ENCODE measurements around the gene SGMS1. TPM values are rescaled to one million over a fixed set of nuclear protein-coding genes. Genes with fewer than 3 reads are reported as not detected.

The SGMS1 gene
- total RNA-seq, 1 donor from 2014 or later = 9.2 TPM

DNA sequence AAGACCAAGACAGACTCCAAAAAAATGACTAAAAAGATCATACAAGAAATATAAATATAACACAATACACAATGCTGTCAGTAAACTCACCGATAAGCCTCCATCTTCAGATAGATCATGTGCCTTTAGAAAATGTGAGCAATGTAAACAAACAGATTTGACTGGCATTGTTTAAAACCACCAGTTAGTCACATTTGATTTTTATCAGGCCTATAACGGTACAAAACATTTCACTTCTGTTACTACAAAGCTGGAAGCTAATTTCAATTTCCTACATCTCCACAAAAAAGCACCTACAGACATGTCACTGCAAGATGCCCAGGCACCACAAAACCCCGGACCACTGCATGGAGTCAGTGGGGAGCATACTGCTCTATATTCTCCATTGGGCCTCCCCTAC, 18.9 kb downstream of the SGMS1 start:
- Histone ChIP-seq H3K9ac (no peak overlapping the region), H3F3A (ENCODE audit: low read depth) (no peaks in the 10 kb centered on the region), H3K79me2 (ENCODE audit: low read depth) (peaks cover 12% of the 10 kb centered on the region), H3K4me3 (no peak overlapping the region), H2AFZ (replicated peaks) (no peak overlapping the region), H3K4me1 (no peaks in the 10 kb centered on the region), H3K9me3 (ENCODE audit: low read depth) (no peaks in the 10 kb centered on the region), H4K20me1 (ENCODE audit: low read depth) (no peaks in the 10 kb centered on the region), H3K36me3 (no peaks in the 10 kb centered on the region), H3K4me2 (no peak overlapping the region), H3K27me3 (no peaks in the 10 kb centered on the region), H3K27ac (no peak overlapping the region)
- Mint-ChIP-seq H3K4me1 (peaks cover 2% of the 10 kb centered on the region), H3K4me3 (no peak overlapping the region), H3K36me3 (no peaks in the 10 kb centered on the region), H3K9me3 (no peaks in the 10 kb centered on the region), H3K27me3 (ENCODE audit: insufficient read depth, low read depth) (peaks cover 2% of the 10 kb centered on the region), H3K27ac (no peak overlapping the region)
- no peak for DNase-seq (ENCODE audit: low spot score)
- TF ChIP-seq EZH2 (IDR thresholded peaks at IDR 0.05) = no peak
- TF ChIP-seq, protein P1, sequence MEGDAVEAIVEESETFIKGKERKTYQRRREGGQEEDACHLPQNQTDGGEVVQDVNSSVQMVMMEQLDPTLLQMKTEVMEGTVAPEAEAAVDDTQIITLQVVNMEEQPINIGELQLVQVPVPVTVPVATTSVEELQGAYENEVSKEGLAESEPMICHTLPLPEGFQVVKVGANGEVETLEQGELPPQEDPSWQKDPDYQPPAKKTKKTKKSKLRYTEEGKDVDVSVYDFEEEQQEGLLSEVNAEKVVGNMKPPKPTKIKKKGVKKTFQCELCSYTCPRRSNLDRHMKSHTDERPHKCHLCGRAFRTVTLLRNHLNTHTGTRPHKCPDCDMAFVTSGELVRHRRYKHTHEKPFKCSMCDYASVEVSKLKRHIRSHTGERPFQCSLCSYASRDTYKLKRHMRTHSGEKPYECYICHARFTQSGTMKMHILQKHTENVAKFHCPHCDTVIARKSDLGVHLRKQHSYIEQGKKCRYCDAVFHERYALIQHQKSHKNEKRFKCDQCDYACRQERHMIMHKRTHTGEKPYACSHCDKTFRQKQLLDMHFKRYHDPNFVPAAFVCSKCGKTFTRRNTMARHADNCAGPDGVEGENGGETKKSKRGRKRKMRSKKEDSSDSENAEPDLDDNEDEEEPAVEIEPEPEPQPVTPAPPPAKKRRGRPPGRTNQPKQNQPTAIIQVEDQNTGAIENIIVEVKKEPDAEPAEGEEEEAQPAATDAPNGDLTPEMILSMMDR (IDR thresholded peaks at IDR 0.05) = no peak
- no peak for TF ChIP-seq EZH2phosphoT487 (IDR thresholded peaks at IDR 0.05)

DNA sequence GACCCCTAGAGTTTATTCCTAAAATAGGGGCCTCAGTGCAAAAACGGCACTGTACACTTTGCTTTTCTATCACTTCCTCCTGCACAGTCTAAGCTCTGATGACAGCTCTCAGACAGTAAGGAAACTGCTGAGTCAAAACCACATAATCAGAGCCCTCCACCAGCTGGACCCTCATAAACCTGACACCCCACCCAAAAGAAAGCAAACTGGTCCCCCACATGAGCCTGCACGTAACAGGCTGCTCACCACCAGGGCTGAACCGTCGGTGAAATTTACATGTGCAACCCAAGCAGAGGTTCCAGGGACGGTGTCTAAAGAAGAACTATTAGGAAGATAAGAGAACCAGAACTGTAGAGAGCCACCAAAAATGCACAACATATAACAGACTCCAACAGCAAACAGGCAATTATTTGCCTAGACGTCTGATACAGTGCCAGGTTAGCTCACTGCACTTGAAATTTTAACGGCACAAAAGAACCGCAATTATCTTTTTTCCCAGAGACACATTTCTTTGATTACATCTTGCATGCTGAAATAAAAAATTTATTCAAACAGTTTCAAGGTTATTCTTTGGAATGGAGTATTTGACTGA, 19.6 kb downstream of the SGMS1 start:
- no peak for DNase-seq (ENCODE audit: low spot score)
- H3F3A ChIP-seq (ENCODE audit: low read depth) = no peaks in the 10 kb centered on the region
- no peak overlapping the region for H3K4me2 ChIP-seq
- H3K9me3 ChIP-seq (ENCODE audit: low read depth) = no peaks in the 10 kb centered on the region
- no peak overlapping the region for H3K27ac Mint-ChIP-seq
- no peaks in the 10 kb centered on the region for H3K27me3 ChIP-seq
- H4K20me1 ChIP-seq (ENCODE audit: low read depth) = no peaks in the 10 kb centered on the region
- no peak overlapping the region for H3K4me3 Mint-ChIP-seq
- no peak overlapping the region for H3K27ac ChIP-seq
- H3K79me2 ChIP-seq (ENCODE audit: low read depth) = peaks cover 6% of the 10 kb centered on the region
- no peaks in the 10 kb centered on the region for H3K36me3 ChIP-seq
- no peak overlapping the region for H3K4me3 ChIP-seq
- no peaks in the 10 kb centered on the region for H3K9me3 Mint-ChIP-seq
- H2AFZ ChIP-seq (replicated peaks) = no peak overlapping the region
- TF ChIP-seq EZH2 (IDR thresholded peaks at IDR 0.05) (no peak), EZH2phosphoT487 (IDR thresholded peaks at IDR 0.05) (no peak)
- TF ChIP-seq, protein P1 (IDR thresholded peaks at IDR 0.05) = no peak
- no peaks in the 10 kb centered on the region for H3K4me1 ChIP-seq
- H3K9ac ChIP-seq = no peak overlapping the region
- no peaks in the 10 kb centered on the region for H3K36me3 Mint-ChIP-seq
- H3K4me1 Mint-ChIP-seq = peaks cover 2% of the 10 kb centered on the region
- no peaks in the 10 kb centered on the region for H3K27me3 Mint-ChIP-seq (ENCODE audit: insufficient read depth, low read depth)

DNA sequence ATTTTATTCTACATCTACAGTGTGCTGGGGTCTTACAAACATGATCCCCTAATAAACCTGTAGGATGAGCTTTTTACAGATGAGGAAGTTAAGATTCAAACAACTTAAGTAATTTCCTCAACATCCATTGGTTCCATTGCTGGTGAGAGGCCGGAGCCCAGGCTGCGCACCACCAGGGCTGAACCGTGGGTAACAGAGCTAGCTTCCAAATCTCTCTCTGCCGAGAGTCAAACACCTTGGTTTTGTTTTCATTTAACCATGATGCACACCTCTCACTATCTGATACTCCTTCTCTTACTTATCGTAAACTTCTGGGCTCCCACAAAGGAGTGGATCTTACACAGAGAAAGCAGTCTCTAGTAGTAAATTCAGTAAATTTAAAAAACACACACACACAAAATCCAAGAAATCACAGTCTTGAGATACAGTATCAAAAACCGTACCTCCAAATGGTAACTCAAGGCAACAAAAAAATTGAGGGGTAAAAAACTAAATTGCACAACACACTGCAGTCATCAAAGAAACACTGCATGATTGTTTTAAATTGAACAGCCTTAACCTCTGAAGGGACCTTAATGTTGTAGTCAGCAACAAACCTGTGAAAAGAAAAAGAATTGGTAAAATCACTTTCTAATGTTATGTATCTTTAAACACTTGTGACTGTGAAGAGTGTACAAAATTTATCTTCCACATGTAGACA, 20.5 kb downstream of the SGMS1 start:
- Histone ChIP-seq H2AFZ (replicated peaks) (no peak overlapping the region), H3K4me3 (no peak overlapping the region), H3K4me1 (no peaks in the 10 kb centered on the region), H3F3A (ENCODE audit: low read depth) (no peaks in the 10 kb centered on the region), H4K20me1 (ENCODE audit: low read depth) (no peaks in the 10 kb centered on the region), H3K79me2 (ENCODE audit: low read depth) (no peaks in the 10 kb centered on the region), H3K27ac (no peak overlapping the region), H3K4me2 (no peak overlapping the region), H3K9me3 (ENCODE audit: low read depth) (no peaks in the 10 kb centered on the region), H3K36me3 (no peaks in the 10 kb centered on the region), H3K27me3 (no peaks in the 10 kb centered on the region), H3K9ac (no peak overlapping the region)
- Mint-ChIP-seq H3K27me3 (ENCODE audit: insufficient read depth, low read depth) (no peaks in the 10 kb centered on the region), H3K36me3 (no peaks in the 10 kb centered on the region), H3K27ac (no peak overlapping the region), H3K4me1 (peaks cover 2% of the 10 kb centered on the region), H3K4me3 (no peak overlapping the region), H3K9me3 (no peaks in the 10 kb centered on the region)
- TF ChIP-seq EZH2 (IDR thresholded peaks at IDR 0.05) (no peak), EZH2phosphoT487 (IDR thresholded peaks at IDR 0.05) (no peak)
- TF ChIP-seq, protein P1 (IDR thresholded peaks at IDR 0.05) = no peak
- no peak for DNase-seq (ENCODE audit: low spot score)

Data from neural progenitor cell (in vitro differentiated cells).